GM21576 (cell line): Measurements from ENCODE around the gene EXPH5.

Experiments
- ATAC-seq: cut with Tn5 transposase; IDR thresholded peaks from one replicate; pipeline ENCODE4 v1.9.1; 2021; ENCODE audit warnings: mild to moderate bottlenecking, moderate library complexity; ENCODE audit not compliant: unreplicated experiment

The EXPH5 gene

DNA sequence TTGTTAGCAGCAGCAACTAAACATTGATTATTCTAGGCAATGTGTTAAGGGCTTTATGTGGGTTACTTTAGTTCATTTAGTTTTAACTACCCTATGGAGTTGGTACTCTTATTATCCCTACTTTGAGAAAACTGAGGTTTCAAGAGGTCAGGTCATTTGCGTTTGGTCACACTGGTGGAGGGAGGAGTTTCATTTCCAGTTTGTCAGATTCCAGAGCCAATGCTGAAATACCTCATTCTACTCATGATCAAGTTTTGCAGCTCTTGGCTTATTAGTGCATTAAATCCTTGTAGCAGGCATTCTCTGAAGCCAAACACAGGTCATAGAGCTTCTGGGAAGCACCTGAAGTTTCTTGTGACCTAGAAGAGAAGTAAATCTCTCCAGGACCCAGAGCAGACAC lies 71.2 kb downstream of the EXPH5 start:
- ATAC-seq, result no peak

DNA sequence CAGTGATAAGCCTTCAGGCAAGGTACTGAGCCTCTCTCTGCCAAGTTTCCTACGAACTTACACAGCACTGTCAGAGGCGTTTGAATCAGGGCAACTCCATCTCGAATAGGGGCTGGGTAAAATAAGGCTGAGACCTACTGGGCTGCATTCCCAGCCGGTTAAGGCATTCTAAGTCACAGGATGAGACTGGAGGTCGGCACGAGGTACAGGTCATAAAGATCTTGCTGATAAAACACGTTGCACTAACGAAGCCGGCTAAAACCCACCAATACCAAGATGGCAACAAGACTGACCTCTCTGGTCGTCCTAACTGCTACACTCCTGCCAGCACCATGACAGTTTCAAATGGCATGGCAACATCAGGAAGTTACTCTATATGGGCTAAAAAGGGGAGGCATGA lies 75.0 kb downstream of the EXPH5 start:
- ATAC-seq, result no peak

DNA sequence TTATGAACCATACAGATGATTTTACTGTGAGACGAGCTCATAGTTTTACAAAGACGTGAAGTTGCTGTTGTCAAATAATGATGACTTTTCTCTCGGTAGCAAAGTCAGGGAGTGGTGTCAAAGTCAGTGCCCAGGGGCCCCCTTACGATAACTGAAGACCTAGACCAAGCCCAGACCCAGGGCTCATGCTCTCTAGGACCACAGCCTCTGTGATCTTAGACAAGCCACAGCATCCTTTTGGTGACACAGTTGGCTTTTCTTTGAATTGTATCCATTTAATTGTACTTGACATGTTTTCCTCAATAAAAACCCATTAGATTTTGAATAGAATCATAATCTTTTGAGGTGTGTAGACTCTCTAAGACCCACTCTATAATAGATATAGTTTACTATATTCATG lies 77.4 kb downstream of the EXPH5 start:
- no peak for ATAC-seq

GRCh38 chr11:108512708-108513107 lies 80.9 kb downstream of the EXPH5 start:
- no peak for ATAC-seq

DNA sequence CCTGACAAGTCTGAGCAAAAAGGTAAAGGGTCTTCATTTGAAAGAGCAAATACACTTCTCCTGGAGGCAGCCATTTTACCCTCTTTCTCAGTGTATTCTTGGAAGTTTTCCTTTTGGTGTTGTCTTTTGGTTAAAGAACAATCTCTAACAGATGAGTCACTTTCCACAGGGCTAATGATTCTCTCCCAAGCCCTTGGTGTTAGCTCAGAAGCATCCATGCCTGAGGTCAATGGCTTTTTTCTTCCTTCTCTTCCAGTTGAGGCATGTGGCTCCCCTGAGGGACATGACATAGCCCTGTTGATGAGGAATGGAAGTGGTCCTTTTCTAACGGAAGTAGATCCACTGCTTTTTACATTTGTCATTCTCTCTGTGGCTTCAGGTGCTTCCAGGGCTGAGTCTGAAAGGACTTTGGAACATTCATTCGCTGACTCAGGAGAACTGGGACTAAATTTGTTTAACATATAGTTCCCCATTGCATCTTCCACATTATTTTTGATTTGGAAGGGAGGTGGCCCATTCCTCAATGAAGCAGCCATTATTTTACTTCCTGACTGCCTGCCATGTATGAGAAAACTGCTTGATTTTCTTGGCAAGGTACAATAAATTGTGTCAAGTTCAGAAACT lies 81.6 kb downstream of the EXPH5 start:
- no peak for ATAC-seq

DNA sequence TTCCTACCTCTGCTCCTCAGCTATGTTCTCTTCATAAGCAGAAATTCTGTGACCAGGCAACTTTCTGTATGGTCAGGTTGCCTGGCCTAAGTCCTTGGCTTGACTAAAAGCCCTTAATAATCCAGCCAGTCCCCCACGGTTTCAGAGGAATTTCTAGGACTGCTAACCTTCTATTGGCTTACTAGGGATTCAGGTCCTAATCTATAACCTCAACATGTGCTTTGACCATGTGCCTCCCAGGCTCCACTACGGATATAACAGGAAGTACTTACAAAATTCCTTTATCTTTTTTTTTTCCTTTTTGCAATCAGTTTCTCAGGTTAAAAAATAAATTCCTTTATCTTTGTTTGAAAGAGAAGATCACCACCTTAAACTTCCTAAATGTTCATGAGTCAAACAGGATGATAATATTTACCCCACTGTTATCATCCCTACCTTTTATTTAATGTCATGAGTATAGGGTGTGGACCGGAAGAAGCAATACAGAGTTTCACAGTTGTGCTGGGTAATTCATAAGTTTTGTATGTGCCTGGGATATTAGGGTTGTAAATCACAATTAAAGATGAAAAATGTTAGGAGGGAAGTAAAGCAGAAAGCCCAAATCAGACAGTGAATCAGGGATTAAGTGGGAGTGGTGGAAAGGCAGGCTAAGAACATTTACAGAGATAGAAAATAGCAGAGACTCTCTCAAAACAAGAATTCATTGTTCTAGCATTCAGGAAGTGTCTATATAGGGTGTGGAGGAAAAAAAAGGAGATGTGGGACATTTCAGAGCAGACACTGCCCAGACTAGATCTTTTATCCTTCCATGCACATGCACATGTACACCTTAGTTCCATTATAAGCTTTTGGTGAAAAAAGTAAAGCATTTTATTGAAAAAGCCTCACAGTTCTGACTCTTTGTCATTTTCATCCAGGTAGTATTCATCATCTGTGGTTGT lies 84.6 kb downstream of the EXPH5 start:
- ATAC-seq, result no peak

DNA sequence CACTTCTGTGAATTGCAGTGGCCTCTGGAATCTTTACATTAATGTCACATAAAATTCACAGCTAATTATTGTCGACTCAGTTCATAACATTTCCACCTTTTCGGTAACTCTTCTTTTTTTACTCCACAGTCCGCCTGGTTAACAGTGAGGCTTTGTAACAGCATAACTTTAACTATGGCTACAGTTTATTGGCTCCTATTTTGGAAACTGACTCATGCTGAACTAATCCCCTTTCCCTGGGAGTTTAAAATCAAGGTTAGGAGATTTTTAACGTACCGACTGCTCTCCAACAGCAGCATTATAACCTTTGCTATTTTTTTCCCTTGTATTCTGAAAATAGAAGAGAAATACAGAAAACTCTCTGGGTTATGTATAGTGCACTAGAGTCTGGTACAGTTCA lies 92.2 kb downstream of the EXPH5 start:
- ATAC-seq, result no peak

GRCh38 chr11:108500721-108501120 lies 92.8 kb downstream of the EXPH5 start:
- no peak for ATAC-seq

DNA sequence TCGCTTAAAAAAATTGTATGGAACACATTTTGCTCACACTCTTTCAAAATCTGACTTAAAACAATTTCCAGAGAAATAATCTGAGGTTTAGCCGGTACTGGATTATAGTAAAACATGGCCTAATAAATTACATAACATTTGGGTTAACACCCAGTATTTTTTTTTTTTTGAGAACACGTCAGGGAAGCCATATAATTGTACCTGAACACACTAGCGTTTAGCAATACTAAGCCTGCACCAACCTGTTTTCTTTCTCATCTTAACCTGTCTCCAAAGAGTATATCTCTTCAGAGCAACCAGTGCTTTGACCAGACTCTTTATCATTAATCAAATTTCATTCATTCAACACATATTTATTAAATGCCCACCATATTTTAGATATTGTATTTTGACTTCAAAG lies 93.4 kb downstream of the EXPH5 start:
- no peak for ATAC-seq

- ATAC-seq, result no peak
Observed at GRCh38 chr11:108498816-108499408, 94.7 kb downstream of the EXPH5 start.

- ATAC-seq, result peak; percentile 53
Observed at GRCh38 chr11:108498046-108498815, 95.3 kb downstream of the EXPH5 start, which contains the start of gene POGLUT3. Gene POGLUT3 (minus strand): TSS chr11:108498384. CDS start chr11:108498366, 18 bp downstream.

- ATAC-seq, result peak; percentile 43
Observed at GRCh38 chr11:108497317-108498045, 96.1 kb downstream of the EXPH5 start.

DNA sequence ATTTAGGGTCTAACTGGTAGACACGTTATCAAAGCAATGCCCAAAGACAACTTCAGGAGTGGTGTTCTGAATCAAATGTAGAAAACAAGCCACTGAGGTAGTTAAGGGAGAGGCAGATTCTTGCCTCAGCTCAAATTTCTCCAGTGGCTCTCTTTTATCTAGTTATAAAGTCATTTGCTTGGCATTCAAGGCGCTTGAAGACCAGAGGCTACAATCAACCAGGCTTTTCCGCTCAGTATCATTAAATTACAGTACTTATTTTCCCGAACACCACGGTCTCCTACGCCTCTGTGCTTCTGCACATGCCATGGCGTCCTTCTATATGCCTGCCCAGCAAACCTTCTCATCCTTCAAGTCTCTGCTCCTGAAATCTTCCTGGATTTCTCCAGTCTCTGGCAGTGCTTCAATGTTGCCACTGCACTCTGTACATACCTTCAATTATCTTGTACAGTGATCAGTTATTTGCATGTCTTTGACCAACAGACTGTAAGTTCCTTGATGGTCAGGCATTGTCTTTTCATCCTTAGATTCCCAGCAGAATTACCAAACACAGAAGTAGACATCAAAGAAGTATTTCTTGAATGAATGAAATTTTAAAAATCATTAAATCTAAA lies 96.8 kb downstream of the EXPH5 start:
- ATAC-seq, result no peak

DNA sequence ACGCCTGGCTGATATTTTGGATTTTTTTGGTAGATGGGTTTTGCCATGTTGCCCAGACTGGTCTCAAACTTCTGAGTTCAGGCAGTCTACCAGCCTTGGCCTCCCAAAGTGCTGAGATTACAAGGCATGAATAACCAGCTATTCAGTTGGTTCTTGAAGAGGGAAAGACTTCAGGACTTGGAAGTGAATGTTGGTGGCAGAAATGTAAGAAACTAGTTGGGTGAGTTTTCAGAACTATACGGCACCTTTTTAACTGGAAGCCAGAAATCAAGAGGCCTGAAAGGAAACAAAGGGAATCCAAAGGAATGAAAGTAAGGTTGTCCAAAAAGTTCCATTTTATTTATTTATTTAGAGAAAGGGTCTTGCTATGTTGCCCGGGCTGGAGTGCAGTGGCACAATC lies 98.2 kb downstream of the EXPH5 start:
- ATAC-seq, result no peak

- no peak for ATAC-seq
Observed at GRCh38 chr11:108494182-108494581, 99.4 kb downstream of the EXPH5 start.

DNA sequence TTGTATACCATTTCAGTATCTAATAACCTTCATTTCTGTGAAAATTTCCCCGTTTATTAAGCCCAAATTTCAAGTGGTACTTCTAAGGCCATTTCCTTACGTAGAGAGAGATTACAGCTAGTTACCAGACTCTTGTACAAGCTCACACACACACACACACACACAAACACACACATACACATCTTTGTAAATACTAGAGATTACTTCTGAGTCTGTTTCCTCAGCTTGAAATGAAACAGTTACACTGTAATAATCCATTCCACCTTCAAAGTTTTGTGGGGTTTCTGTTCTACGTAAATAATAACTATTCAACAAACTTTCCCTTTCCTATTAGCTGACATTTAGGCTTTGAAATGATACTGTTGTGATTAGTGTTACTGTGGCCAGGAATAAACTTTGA lies 101.6 kb downstream of the EXPH5 start:
- no peak for ATAC-seq

GRCh38 chr11:108486828-108487227 lies 106.7 kb downstream of the EXPH5 start:
- no peak for ATAC-seq

- no peak for ATAC-seq
Observed at GRCh38 chr11:108486331-108486730, 107.2 kb downstream of the EXPH5 start.

- no peak for ATAC-seq
Observed at GRCh38 chr11:108483163-108483562, 110.4 kb downstream of the EXPH5 start.
